WERI-Rb-1 (cell line): Measurements from ENCODE around the gene CC2D1B.
A peak's percentile ranks its signal among the peaks of the same experiment; 100 is the strongest.

ENCODE experiments used
- DNase-seq: peaks from one replicate; pipeline ENCODE4 v3.0.0-alpha.2; 2020
- H3K27ac ChIP-seq: fragments of 250-450 bp; sonication (Bioruptor Pico); 2 replicates; pipeline ENCODE4 v1.5.1; 2020; ENCODE audit warnings: mild to moderate bottlenecking, moderate library complexity
- H3K27me3 ChIP-seq: fragments of 250-450 bp; sonication (Bioruptor Pico); 2 replicates; pipeline ENCODE4 v1.5.1; 2021; ENCODE audit warnings: mild to moderate bottlenecking, low read depth, moderate library complexity; ENCODE audit not compliant: insufficient read depth, severe bottlenecking
- H3K36me3 ChIP-seq: fragments of 250-450 bp; sonication (Bioruptor Pico); 2 replicates; pipeline ENCODE4 v1.5.1; 2020; ENCODE audit warnings: mild to moderate bottlenecking, moderate library complexity
- H3K4me3 ChIP-seq: 2 replicates; pipeline ENCODE4 v1.5.1; 2011; ENCODE audit warnings: low read depth, mild to moderate bottlenecking, control low read depth, low read length
- H3K9me3 ChIP-seq: fragments of 250-450 bp; sonication (Bioruptor Pico); 2 replicates; pipeline ENCODE4 v1.5.1; 2021; ENCODE audit warnings: mild to moderate bottlenecking, moderate library complexity; ENCODE audit not compliant: severe bottlenecking
- CTCF ChIP-seq: IDR thresholded peaks from 2 replicates; pipeline ENCODE4 v1.5.1; 2011; ENCODE audit warnings: low read depth, mild to moderate bottlenecking, control low read depth, inconsistent platforms, low read length

The CC2D1B gene

GRCh38 chr1:52356818-52357355, 9.1 kb downstream of the CC2D1B start:
- TF ChIP-seq CTCF, result no peak
- peaks cover 97% of the 10 kb centered on the region for H3K36me3 ChIP-seq
- no peak for DNase-seq

GRCh38 chr1:52355847-52356505, 10.0 kb downstream of the CC2D1B start:
- DNase-seq, result no peak
- no peak overlapping the region for H3K27ac ChIP-seq
- no peaks in the 10 kb centered on the region for H3K27me3 ChIP-seq
- TF ChIP-seq CTCF, result no peak
- H3K4me3 ChIP-seq, result no peak overlapping the region
- peaks cover 89% of the 10 kb centered on the region for H3K36me3 ChIP-seq
- no peaks in the 10 kb centered on the region for H3K9me3 ChIP-seq

More at GRCh38 chr1:52356818-52357355, 9.1 kb downstream of the CC2D1B start:
- Histone ChIP-seq H3K4me3 (no peak overlapping the region), H3K27ac (no peak overlapping the region), H3K27me3 (no peaks in the 10 kb centered on the region), H3K9me3 (no peaks in the 10 kb centered on the region)

- no peak for TF ChIP-seq CTCF
- H3K4me3 ChIP-seq, result no peak overlapping the region
These were observed 10.6 kb downstream of the CC2D1B start for GRCh38 chr1:52355436-52355835.

GRCh38 chr1:52352690-52353089, 13.3 kb downstream of the CC2D1B start:
- no peaks in the 10 kb centered on the region for H3K27me3 ChIP-seq
- no peak for DNase-seq
- TF ChIP-seq CTCF, result no peak
- no peak overlapping the region for H3K27ac ChIP-seq
- H3K4me3 ChIP-seq, result no peak overlapping the region
- no peaks in the 10 kb centered on the region for H3K9me3 ChIP-seq
- peaks cover 56% of the 10 kb centered on the region for H3K36me3 ChIP-seq

More at GRCh38 chr1:52355436-52355835, 10.6 kb downstream of the CC2D1B start:
- peaks cover 83% of the 10 kb centered on the region for H3K36me3 ChIP-seq
- H3K27me3 ChIP-seq, result no peaks in the 10 kb centered on the region
- no peaks in the 10 kb centered on the region for H3K9me3 ChIP-seq
- no peak overlapping the region for H3K27ac ChIP-seq
- no peak for DNase-seq

GRCh38 chr1:52348704-52349300, 17.2 kb downstream of the CC2D1B start:
- no peaks in the 10 kb centered on the region for H3K9me3 ChIP-seq
- H3K27me3 ChIP-seq, result no peaks in the 10 kb centered on the region
- H3K27ac ChIP-seq, result no peak overlapping the region
- peak; percentile 73 for DNase-seq
- H3K36me3 ChIP-seq, result peaks cover 20% of the 10 kb centered on the region
- no peak overlapping the region for H3K4me3 ChIP-seq
- peak; percentile 78 for TF ChIP-seq CTCF
